ENCODE measurements around the gene ZNF133. TPM values are rescaled to one million over a fixed set of nuclear protein-coding genes. Genes with fewer than 3 reads are reported as not detected.
"Not testable (repeated sequence)": the region's sequence is repeated elsewhere in the genome, so short reads cannot be mapped to it uniquely, and the experiment has no call there.

The ZNF133 gene
- 10 to 100 TPM; 24.2 to 35.4 (median 29.7) TPM for polyA plus RNA-seq (ENCODE audit: insufficient read length in 4 of 4)

DNA sequence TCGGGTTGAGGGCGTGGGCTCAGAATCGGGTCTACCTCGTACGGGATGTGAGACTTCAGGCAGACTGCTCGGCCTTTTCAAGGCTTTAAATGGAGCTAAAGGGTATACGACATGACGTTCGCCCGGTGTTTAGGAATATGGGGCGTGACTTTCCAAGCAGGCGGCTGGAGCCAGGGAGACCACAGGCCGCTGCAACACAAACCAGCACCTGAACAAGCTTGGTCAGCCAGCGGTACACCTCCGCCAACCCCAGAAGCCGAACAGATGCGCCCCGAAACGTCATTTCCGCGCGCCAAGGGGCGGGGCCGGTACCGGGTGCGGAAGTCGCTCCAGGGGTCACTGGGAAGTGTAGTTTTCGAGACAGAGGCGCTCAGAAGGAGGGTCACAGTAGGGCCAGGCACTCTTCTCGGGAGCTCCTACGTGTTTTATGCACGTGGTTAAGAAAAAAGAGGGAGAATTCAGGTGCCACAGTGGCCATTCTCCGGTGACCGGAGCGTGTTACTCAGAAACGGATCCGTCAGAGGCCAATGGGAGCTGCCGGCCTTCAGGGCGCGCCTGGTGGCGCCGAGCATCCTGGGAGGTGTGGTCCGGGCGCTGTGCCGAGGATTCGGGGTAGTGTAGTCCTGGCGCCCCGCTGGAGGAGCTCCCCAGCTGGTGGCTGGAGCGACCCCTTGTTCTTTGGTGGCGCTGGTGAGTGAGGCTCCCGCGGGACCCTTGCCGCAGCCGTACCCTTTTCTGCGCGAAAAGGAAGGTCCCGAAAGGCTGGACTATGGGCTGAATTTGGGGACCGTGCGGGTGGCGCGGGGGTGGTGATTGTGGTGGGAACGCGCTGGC is at the start of gene ZNF133:
TSS of gene ZNF133 (plus strand) at position 613 of the 834 bp plus-strand sequence. CDS start 17,160 bp downstream, outside the sequence.
- DNase-seq (ENCODE audit: low read depth in 4 of 4, low spot score in 2 of 4): peak; percentile 97 to 99 (median 98)

DNA sequence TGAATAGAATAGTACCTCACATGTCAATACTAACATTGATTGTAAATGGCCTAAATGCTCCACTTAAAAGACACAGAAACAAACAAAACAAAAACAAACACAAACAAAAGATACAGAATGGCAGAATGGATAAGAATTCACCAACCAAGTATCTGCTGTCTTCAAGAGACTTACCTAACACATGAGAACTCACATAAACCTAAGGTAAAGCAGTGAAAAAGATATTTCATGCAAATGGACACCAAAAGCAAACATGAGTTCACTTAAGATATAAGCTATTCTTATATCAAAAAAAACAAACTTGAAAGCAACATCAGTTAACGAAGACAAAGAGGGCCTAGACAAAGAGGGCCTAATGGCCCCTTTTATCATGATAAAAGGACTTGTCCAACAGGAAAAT is 47.3 kb upstream of the ZNF133 start:
- DNase-seq (ENCODE audit: low read depth in 4 of 4, low spot score in 2 of 4): no peak

- DNase-seq (ENCODE audit: low read depth in 4 of 4, low spot score in 2 of 4): no peak
Measured at GRCh38 chr20:18243802-18244201, 44.5 kb upstream of the ZNF133 start.

GRCh38 chr20:18248545-18248944 is 39.8 kb upstream of the ZNF133 start:
- not testable (repeated sequence) for DNase-seq (ENCODE audit: low read depth in 4 of 4, low spot score in 2 of 4)

- no peak for DNase-seq (ENCODE audit: low read depth in 4 of 4, low spot score in 2 of 4)
Measured at GRCh38 chr20:18250217-18250616, 38.1 kb upstream of the ZNF133 start.

- DNase-seq (ENCODE audit: low read depth in 4 of 4, low spot score in 2 of 4): no peak
Measured at GRCh38 chr20:18252597-18253451, 35.5 kb upstream of the ZNF133 start.

GRCh38 chr20:18254615-18255014 is 33.7 kb upstream of the ZNF133 start:
- DNase-seq (ENCODE audit: low read depth in 4 of 4, low spot score in 2 of 4): no peak

DNA sequence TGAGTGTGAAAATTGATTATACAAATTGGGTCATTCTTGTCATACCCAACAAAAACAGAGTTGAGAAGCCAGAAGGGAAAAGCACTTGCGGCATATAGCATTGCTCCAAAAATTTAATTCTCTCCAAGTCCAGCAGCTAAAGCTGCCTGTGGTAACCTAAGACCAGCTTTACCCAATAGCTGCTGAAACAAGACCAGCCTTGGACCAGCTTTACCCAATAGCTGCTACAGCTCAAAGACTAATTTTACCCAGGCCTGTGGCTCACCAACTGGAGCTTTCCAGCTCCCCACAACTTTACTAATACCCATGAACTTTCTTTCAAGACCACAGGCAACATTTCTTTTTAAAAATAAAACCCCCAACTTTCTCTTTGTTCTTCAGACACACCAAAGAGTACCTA is 32.8 kb upstream of the ZNF133 start:
- no peak for DNase-seq (ENCODE audit: low read depth in 4 of 4, low spot score in 2 of 4)

DNA sequence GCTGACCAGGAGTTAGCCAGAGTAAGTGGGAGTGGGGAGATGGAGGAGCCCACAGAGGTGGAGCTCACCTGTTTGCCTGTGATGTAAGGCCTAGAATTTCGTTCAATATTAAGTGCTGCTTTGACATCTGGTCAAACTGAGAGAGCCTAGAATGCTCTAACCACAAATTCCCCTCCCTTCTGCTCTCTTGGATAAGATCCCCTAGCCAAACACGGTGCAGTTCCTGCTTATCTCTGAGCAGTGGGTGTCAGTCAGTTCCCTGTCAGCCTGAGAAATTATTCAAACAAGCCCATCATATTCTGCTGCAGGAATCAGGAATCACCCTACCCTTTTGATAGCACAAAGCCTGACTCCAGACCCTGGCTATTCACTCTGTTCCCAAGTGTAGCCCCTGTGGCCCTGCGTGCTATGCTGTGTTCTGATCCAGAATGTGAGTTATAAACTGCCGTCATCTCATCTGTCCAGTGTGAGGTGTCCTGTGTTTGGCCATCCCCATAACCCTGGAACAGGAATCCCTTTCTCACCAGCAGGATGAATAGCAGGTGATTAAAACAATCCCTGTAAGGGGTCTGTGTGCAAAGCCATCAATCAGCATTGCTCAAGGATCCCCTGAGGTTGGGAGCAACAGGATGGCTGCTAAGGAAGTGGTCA is 31.8 kb upstream of the ZNF133 start:
- DNase-seq (ENCODE audit: low read depth in 4 of 4, low spot score in 2 of 4): no peak

DNA sequence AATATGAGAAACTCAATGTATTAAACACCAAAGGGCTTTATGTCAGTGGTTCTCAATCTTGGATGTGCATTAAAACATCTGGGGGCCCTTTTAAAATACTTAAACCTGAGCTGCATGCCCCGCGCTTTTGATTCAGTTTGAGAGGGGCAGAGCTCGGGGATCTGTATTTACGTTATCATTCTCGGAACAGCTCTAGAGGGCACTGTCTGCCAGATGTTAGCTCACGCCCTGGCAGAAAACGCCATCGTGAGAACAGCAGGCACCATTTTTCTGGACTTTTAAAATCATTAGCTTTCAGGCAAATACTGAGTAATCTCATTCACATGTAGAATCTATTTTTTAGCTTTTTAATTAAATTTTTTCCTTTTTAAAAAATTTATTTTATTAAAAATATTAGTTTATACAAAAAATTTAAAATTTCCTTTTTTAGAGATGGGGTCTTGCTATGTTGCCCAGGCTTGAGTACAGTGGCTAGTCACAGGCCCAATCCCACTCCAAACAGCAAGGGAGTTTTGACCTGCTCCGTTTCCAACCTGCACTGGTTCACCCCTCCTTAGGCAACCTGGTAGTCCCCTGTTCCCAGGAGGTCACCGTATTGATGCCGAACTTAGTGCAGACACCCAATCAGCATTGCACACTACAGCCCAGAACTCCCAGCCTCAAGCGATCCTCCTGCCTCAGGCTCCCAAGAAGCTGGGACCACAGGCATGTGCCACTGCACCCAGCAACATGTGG is 30.0 kb upstream of the ZNF133 start:
- DNase-seq (ENCODE audit: low read depth in 4 of 4, low spot score in 2 of 4): no peak

DNA sequence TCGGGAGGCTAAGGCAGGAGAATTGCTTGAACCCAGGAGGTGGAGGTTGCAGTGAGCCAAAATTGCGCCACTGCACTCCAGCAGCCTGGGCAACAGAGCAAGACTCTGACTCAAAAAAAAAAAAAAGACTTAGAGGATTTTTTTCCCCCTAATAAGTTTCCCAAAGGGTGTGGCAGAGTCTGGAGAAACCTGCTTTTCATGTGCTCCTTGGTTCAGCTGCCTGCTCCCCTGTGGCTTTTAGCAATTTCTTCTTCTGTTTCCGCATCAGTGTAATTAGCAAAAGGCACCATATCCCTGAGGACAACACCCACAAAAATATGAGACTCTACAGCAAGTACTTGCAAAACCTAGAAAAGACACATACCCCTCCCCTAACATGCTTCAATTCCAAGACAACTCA is 28.6 kb upstream of the ZNF133 start:
- no peak for DNase-seq (ENCODE audit: low read depth in 4 of 4, low spot score in 2 of 4)

GRCh38 chr20:18263723-18264122 is 24.6 kb upstream of the ZNF133 start:
- DNase-seq (ENCODE audit: low read depth in 4 of 4, low spot score in 2 of 4): no peak

GRCh38 chr20:18265441-18265840 is 22.9 kb upstream of the ZNF133 start:
- no peak for DNase-seq (ENCODE audit: low read depth in 4 of 4, low spot score in 2 of 4)

GRCh38 chr20:18266282-18266681 is 22.0 kb upstream of the ZNF133 start:
- DNase-seq (ENCODE audit: low read depth in 4 of 4, low spot score in 2 of 4): no peak

GRCh38 chr20:18267815-18268214 is 20.5 kb upstream of the ZNF133 start:
- DNase-seq (ENCODE audit: low read depth in 4 of 4, low spot score in 2 of 4): no peak

DNA sequence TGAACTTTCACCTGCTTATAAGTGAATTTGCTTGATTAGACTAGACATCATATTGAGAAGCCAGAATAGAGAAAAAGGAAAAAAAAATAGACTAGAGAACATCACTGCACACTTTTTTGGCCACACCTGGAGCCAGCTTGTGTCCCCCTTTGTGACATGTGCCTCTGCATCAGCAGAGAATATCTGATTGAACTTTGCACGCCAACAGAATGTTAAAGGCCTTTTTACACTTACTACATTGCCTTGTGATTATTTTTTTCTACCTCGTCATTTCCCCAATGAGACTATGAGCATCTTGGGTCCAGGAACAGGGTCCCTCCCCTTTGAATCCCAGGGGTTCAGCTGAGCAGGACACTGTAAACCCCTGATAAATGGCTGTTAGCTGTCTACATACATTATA is 17.2 kb upstream of the ZNF133 start:
- DNase-seq (ENCODE audit: low read depth in 4 of 4, low spot score in 2 of 4): no peak

DNA sequence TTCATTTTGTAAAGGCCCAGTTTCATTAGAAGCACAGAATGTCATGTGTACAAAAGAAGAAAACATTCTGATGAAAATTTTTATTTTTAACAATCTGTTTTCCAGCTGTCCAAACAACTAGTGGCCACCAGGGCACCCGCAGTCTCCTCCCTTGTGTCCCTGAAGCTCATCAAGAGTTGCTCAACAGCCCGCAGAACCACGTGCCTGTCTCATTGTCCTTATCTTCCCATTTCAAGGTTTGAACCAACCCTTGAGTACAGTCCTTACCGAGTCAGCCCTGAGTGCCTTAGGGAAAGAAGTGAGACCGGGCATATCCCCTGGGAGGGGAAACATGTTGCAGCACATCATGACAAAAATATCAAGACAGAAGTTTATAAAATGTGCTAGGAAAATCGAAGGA is 15.9 kb upstream of the ZNF133 start:
- DNase-seq (ENCODE audit: low read depth in 4 of 4, low spot score in 2 of 4): no peak

- DNase-seq (ENCODE audit: low read depth in 4 of 4, low spot score in 2 of 4): no peak
Measured at GRCh38 chr20:18273738-18274137, 14.6 kb upstream of the ZNF133 start.

DNA sequence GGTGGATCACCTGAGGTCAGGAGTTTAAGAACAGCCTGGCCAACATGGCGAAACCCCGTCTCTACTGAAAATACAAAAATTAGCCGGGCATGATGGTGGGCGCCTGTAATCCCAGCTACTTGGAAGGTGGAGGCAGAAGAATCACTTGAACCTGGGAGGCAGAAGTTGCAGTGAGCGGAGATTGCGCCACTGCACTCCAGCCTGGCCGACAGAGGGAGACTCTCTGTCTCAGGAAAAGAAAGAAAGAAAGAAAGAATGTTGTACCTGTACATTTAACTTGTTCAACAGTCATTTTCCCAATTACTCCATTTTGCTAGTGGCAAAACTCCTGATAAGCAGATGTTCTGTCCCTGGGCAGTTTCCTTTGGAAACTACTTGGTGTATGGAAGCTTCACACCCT is 12.4 kb upstream of the ZNF133 start:
- DNase-seq (ENCODE audit: low read depth in 4 of 4, low spot score in 2 of 4): not testable (repeated sequence)

- DNase-seq (ENCODE audit: low read depth in 4 of 4, low spot score in 2 of 4): peak; percentile 32 to 75 (median 50)
Measured at GRCh38 chr20:18276821-18277220, 11.5 kb upstream of the ZNF133 start.
